KMS-11 (cell line): Measurements from ENCODE around the gene EMC7.

Experiments used
- H2AFZ ChIP-seq: fragments of 200-600 bp; sonication (generic); 2 replicates; pipeline ENCODE4 v1.6.1; 2016; ENCODE audit warnings: antibody characterized with exemption, mixed run types, low read depth
- H3K27ac ChIP-seq: fragments of 200-600 bp; sonication (generic); 2 replicates; pipeline ENCODE4 v1.6.1; 2016; ENCODE audit warnings: mild to moderate bottlenecking, mixed run types
- H3K27me3 ChIP-seq: fragments of 200-600 bp; sonication (generic); 2 replicates; pipeline ENCODE4 v1.6.1; 2017; ENCODE audit warnings: mild to moderate bottlenecking, low read depth, mixed run types, moderate library complexity; ENCODE audit not compliant: insufficient read depth
- H3K36me3 ChIP-seq: fragments of 200-600 bp; sonication (generic); 2 replicates; pipeline ENCODE4 v1.6.1; 2017; ENCODE audit warnings: mild to moderate bottlenecking, mixed run types; ENCODE audit not compliant: insufficient read depth
- H3K4me1 ChIP-seq: fragments of 200-600 bp; sonication (generic); 2 replicates; pipeline ENCODE4 v1.6.1; 2016; ENCODE audit warnings: mild to moderate bottlenecking, low read depth, mixed run types; ENCODE audit not compliant: poor library complexity, severe bottlenecking
- H3K4me2 ChIP-seq: fragments of 200-600 bp; sonication (generic); 2 replicates; pipeline ENCODE4 v1.7.0; 2016; ENCODE audit warnings: mild to moderate bottlenecking, mixed run types
- H3K4me3 ChIP-seq: fragments of 200-600 bp; sonication (generic); IDR thresholded peaks from 2 replicates; pipeline ENCODE4 v1.6.1; 2017; ENCODE audit warnings: low read depth, low read length, mixed read lengths; ENCODE audit not compliant: insufficient read depth
- H3K79me2 ChIP-seq: fragments of 200-600 bp; sonication (generic); 2 replicates; pipeline ENCODE4 v1.6.1; 2016; ENCODE audit warnings: low read depth, mixed run types; ENCODE audit not compliant: insufficient read depth
- H3K9ac ChIP-seq: fragments of 200-600 bp; sonication (generic); 2 replicates; pipeline ENCODE4 v1.6.1; 2016; ENCODE audit warnings: mild to moderate bottlenecking, mixed run types
- H4K20me1 ChIP-seq: fragments of 200-600 bp; sonication (generic); 2 replicates; pipeline ENCODE4 v1.6.1; 2016; ENCODE audit warnings: mild to moderate bottlenecking, mixed run types; ENCODE audit not compliant: insufficient read depth
- TF ChIP-seq, protein P1 (sequence below): fragments of 200-600 bp; sonication (generic); conservative IDR thresholded peaks from 2 replicates; pipeline ENCODE4 v1.6.1; 2017; ENCODE audit warnings: low read depth, mild to moderate bottlenecking, antibody characterized with exemption, low read length, moderate library complexity, mixed read lengths

EMC7 gene

GRCh38 chr15:34101366-34102174 lies at the start of gene EMC7, which contains the start of gene PGBD4:
EMC7 (minus strand) TSS chr15:34101862; CDS start chr15:34101839, 23 bp downstream.
PGBD4 (plus strand) TSS chr15:34102083; CDS start chr15:34102532, 449 bp downstream.
- Histone ChIP-seq H3K4me1 (peaks cover 12% of the 10 kb centered on the region), H3K4me2 (peak within 1 kb of the TSS; percentile 98), H3K79me2 (peaks cover 47% of the 10 kb centered on the region), H3K27ac (peak within 1 kb of the TSS; percentile 52), H3K4me3 (peak within 1 kb of the TSS; percentile 20), H3K36me3 (no peaks in the 10 kb centered on the region), H4K20me1 (no peaks in the 10 kb centered on the region), H2AFZ (peak within 1 kb of the TSS; percentile 94), H3K9ac (peak within 1 kb of the TSS; percentile 88), H3K27me3 (no peaks in the 10 kb centered on the region)
- TF ChIP-seq, protein P1, sequence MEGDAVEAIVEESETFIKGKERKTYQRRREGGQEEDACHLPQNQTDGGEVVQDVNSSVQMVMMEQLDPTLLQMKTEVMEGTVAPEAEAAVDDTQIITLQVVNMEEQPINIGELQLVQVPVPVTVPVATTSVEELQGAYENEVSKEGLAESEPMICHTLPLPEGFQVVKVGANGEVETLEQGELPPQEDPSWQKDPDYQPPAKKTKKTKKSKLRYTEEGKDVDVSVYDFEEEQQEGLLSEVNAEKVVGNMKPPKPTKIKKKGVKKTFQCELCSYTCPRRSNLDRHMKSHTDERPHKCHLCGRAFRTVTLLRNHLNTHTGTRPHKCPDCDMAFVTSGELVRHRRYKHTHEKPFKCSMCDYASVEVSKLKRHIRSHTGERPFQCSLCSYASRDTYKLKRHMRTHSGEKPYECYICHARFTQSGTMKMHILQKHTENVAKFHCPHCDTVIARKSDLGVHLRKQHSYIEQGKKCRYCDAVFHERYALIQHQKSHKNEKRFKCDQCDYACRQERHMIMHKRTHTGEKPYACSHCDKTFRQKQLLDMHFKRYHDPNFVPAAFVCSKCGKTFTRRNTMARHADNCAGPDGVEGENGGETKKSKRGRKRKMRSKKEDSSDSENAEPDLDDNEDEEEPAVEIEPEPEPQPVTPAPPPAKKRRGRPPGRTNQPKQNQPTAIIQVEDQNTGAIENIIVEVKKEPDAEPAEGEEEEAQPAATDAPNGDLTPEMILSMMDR: no peak

GRCh38 chr15:34147371-34148140 lies 45.9 kb upstream of the EMC7 start:
- Histone ChIP-seq H3K4me1 (no peaks in the 10 kb centered on the region), H3K27me3 (no peaks in the 10 kb centered on the region), H3K27ac (no peak overlapping the region), H3K9ac (no peak overlapping the region), H3K4me3 (no peak overlapping the region), H2AFZ (no peak overlapping the region), H4K20me1 (no peaks in the 10 kb centered on the region), H3K79me2 (no peaks in the 10 kb centered on the region), H3K4me2 (no peak overlapping the region), H3K36me3 (no peaks in the 10 kb centered on the region)
- TF ChIP-seq, protein P1: no peak

DNA sequence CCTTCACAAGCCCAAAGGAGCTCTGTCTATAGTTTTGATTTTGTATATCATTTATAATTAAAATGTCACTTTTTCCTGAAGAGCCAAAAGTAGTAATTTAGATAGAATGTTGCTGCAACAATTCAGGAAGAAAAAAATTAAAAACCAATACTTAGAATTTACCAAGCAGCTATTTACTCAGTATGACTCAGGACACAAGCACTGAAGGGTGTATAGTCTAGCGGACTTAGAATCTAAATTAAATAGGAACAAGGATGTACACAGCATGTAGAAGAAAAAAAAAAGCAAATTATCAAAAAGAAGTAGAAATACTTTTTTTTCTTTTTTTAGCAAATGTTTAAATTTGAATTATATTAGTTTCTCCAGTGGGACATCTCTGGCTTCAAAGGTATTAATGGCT lies 31.8 kb upstream of the EMC7 start:
- no peak overlapping the region for H3K9ac ChIP-seq
- no peak overlapping the region for H2AFZ ChIP-seq
- H3K4me3 ChIP-seq: no peak overlapping the region
- H3K4me2 ChIP-seq: no peak overlapping the region
- H3K4me1 ChIP-seq: no peaks in the 10 kb centered on the region
- TF ChIP-seq, protein P1: no peak
- no peaks in the 10 kb centered on the region for H3K27me3 ChIP-seq
- H3K27ac ChIP-seq: no peak overlapping the region
- H3K36me3 ChIP-seq: no peaks in the 10 kb centered on the region
- H4K20me1 ChIP-seq: no peaks in the 10 kb centered on the region
- no peaks in the 10 kb centered on the region for H3K79me2 ChIP-seq

DNA sequence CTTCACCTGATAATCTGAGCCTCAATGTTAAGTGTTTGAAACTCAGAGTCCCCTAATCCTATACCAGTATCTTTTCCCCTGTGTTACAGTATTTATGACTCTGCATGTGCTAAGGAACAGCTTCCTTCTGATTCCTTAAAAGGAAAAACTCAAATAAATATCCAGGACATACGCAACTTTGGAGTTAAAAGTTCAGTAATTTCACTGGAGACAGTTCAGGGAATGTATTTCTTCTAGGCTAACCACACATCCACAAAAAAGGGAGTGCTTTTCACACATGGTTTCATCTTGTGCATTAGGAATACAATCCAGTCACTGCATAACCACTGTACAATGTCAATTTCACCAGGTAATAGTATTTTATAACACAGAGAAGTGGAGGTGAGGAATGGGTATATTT lies 31.2 kb upstream of the EMC7 start:
- TF ChIP-seq, protein P1: no peak
- H3K4me2 ChIP-seq: no peak overlapping the region
- no peak overlapping the region for H2AFZ ChIP-seq

More for the DNA sequence above, 31.2 kb upstream of the EMC7 start:
- Histone ChIP-seq H3K9ac (no peak overlapping the region), H3K27me3 (no peaks in the 10 kb centered on the region), H4K20me1 (no peaks in the 10 kb centered on the region), H3K27ac (no peak overlapping the region), H3K4me3 (no peak overlapping the region), H3K79me2 (no peaks in the 10 kb centered on the region), H3K4me1 (no peaks in the 10 kb centered on the region), H3K36me3 (no peaks in the 10 kb centered on the region)
